GM13976 (cell line): ENCODE measurements around the gene NCOA7.

Experiments used
- DNase-seq: peaks from one replicate; pipeline ENCODE4 v3.0.0; 2012; ENCODE audit warnings: low spot score
- in situ Hi-C: fragments of 300-500 bp; cut with MboI; formaldehyde crosslinking; loops from one replicate; pipeline ENCODE4 v1.12.0; 2022; ENCODE audit warnings: low sequenced_read_pairs, mixed read lengths, inconsistent platforms; ENCODE audit not compliant: unreplicated experiment
- TF ChIP-seq, protein P1 (sequence below): IDR thresholded peaks from 2 replicates; pipeline ENCODE4 v1.5.1; 2012; ENCODE audit warnings: borderline replicate concordance, mild to moderate bottlenecking; ENCODE audit not compliant: insufficient read depth; ENCODE audit errors: extremely low read depth, missing control alignments, control extremely low read depth

The NCOA7 gene

DNA sequence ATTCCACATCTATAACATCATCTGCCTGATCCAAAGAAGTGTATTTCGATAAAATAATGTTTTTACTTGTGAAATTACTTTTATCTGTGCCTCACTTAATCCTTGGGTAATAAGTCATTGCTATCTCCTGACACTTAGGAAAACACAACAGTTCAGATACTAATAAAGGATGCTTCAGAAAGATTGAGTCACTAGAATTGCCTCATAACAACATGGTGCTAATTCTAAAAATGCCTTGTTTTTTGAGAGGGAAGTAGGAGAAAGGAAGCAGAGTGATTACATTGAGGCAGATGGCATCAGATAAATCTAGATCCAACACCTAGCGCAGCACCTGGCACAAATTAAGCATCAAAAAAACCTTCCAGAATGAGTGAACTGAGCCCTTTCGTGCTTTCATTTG lies 69.0 kb downstream of the NCOA7 start:
- no peak for DNase-seq
- TF ChIP-seq, protein P1, sequence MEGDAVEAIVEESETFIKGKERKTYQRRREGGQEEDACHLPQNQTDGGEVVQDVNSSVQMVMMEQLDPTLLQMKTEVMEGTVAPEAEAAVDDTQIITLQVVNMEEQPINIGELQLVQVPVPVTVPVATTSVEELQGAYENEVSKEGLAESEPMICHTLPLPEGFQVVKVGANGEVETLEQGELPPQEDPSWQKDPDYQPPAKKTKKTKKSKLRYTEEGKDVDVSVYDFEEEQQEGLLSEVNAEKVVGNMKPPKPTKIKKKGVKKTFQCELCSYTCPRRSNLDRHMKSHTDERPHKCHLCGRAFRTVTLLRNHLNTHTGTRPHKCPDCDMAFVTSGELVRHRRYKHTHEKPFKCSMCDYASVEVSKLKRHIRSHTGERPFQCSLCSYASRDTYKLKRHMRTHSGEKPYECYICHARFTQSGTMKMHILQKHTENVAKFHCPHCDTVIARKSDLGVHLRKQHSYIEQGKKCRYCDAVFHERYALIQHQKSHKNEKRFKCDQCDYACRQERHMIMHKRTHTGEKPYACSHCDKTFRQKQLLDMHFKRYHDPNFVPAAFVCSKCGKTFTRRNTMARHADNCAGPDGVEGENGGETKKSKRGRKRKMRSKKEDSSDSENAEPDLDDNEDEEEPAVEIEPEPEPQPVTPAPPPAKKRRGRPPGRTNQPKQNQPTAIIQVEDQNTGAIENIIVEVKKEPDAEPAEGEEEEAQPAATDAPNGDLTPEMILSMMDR = no peak
- in situ Hi-C loops = no loop called here

- no peak for DNase-seq
- TF ChIP-seq, protein P1 = no peak
- in situ Hi-C loops = no loop called here
These were observed 72.3 kb downstream of the NCOA7 start for GRCh38 chr6:125863023-125863422.

GRCh38 chr6:125865015-125865414 lies 74.3 kb downstream of the NCOA7 start:
- TF ChIP-seq, protein P1 = no peak
- no peak for DNase-seq
- in situ Hi-C loops = no loop called here

GRCh38 chr6:125866433-125866832 lies 75.7 kb downstream of the NCOA7 start:
- in situ Hi-C loops = no loop called here
- DNase-seq = no peak
- TF ChIP-seq, protein P1 = no peak

- TF ChIP-seq, protein P1 = no peak
- no peak for DNase-seq
- in situ Hi-C loops = no loop called here
These were observed 76.8 kb downstream of the NCOA7 start for GRCh38 chr6:125867483-125867942.

GRCh38 chr6:125868252-125868651 lies 77.5 kb downstream of the NCOA7 start:
- in situ Hi-C loops = no loop called here
- DNase-seq = no peak
- TF ChIP-seq, protein P1 = no peak
